C4-2B (cell line): ENCODE results near the gene CAMTA1.

ENCODE experiments used
- CTCF ChIP-seq: fragments of 450-650 bp; conservative IDR thresholded peaks from 2 replicates; pipeline ENCODE4 v1.5.1; 2017; ENCODE audit warnings: mild to moderate bottlenecking
- ZFX ChIP-seq: fragments of 450-650 bp; IDR thresholded peaks from 2 replicates; pipeline ENCODE4 v1.6.1; 2017

DNA sequence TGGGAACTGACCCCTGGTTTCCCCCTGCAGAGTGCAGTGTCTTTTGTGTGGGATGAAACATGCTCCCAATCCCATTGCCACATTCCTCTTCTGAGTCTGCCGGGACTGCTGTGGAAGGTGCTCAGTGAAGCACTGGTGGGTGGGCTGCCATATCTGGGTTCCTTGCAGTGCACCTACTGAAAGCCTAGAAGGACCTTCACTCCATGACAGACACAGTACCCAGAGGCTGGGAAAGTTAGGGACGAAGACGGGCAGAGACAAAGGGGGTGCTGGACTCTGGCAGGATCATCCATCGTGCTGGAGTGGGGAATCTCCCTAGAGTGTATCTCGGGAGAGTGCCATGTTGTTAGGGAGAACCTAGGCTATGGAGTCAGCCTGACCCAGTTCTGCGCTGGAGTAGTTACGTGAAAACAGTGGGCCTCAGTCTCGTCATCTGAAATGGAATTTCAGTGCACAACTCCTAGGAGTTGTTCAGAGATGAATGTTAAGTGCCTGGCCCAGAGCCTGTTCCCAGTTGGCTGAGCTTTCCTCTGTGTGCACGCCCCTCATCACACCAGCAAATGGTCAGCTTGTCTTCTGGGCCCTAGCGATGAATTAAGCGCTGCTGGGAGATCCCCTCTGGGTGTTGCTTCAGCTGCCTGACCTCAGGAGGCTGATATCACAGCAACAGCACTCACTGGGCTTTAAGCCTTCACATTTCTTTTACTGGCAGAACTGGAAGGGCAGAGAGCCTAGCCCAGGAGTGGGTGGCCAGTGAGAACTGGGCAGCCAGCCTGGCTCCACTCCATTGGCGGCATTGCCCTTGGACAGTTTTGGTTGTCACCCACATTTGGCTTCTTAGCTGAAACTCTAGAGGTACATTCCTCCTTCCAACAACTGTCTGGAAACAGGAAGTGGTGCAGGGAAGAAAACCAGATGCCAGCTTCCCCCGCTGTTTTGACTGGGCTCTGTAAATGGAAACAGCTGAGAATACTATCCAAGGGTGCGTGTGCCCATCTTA is 506.0 kb downstream of the CAMTA1 start:
- TF ChIP-seq CTCF (no peak), ZFX (no peak)
